ENCODE measurements around the gene FBLN2.

The FBLN2 gene

GRCh38 chr3:13567684-13568514, 19.0 kb downstream of the FBLN2 start:
- DNase-seq (ENCODE audit: low spot score) = no peak

GRCh38 chr3:13568515-13569028, 19.6 kb downstream of the FBLN2 start:
- DNase-seq (ENCODE audit: low spot score) = no peak

- DNase-seq (ENCODE audit: low spot score) = no peak
Measured at GRCh38 chr3:13569201-13569600, 20.3 kb downstream of the FBLN2 start.

- DNase-seq (ENCODE audit: low spot score) = no peak
Measured at GRCh38 chr3:13569641-13570390, 20.9 kb downstream of the FBLN2 start.

- no peak for DNase-seq (ENCODE audit: low spot score)
Measured at GRCh38 chr3:13570391-13571194, 21.7 kb downstream of the FBLN2 start.

- no peak for DNase-seq (ENCODE audit: low spot score)
Measured at GRCh38 chr3:13571264-13571663, 22.3 kb downstream of the FBLN2 start.

GRCh38 chr3:13571831-13572750, 23.2 kb downstream of the FBLN2 start:
- DNase-seq (ENCODE audit: low spot score) = no peak

GRCh38 chr3:13572926-13573623, 24.1 kb downstream of the FBLN2 start:
- no peak for DNase-seq (ENCODE audit: low spot score)

GRCh38 chr3:13574083-13574797, 25.3 kb downstream of the FBLN2 start:
- DNase-seq (ENCODE audit: low spot score) = no peak

- DNase-seq (ENCODE audit: low spot score) = no peak
Measured at GRCh38 chr3:13574798-13575451, 26.0 kb downstream of the FBLN2 start.

- no peak for DNase-seq (ENCODE audit: low spot score)
Measured at GRCh38 chr3:13575459-13576061, 26.6 kb downstream of the FBLN2 start.

GRCh38 chr3:13577181-13578121, 28.5 kb downstream of the FBLN2 start:
- DNase-seq (ENCODE audit: low spot score) = no peak

- no peak for DNase-seq (ENCODE audit: low spot score)
Measured at GRCh38 chr3:13578251-13578650, 29.3 kb downstream of the FBLN2 start.

- no peak for DNase-seq (ENCODE audit: low spot score)
Measured at GRCh38 chr3:13579063-13579462, 30.1 kb downstream of the FBLN2 start.

- DNase-seq (ENCODE audit: low spot score) = no peak
Measured at GRCh38 chr3:13580256-13581023, 31.5 kb downstream of the FBLN2 start.

- DNase-seq (ENCODE audit: low spot score) = no peak
Measured at GRCh38 chr3:13581485-13582365, 32.8 kb downstream of the FBLN2 start.

All from germinal center (tissue), 1 donor.